GM12878 (cell line): ENCODE measurements around the gene BFSP2. TPM values are rescaled to one million over a fixed set of nuclear protein-coding genes. Genes with fewer than 3 reads are reported as not detected.
A peak's percentile ranks its signal among the peaks of the same experiment; 100 is the strongest.

ENCODE experiments used
- BCL11A ChIP-seq: IDR thresholded peaks from 2 replicates; pipeline ENCODE4 v1.6.1; 2011; ENCODE audit warnings: low read depth, low read length
- BHLHE40 ChIP-seq, 2 experiments: fragments of 450-650 bp in 1 of 2; IDR thresholded peaks; 2 replicates each; pipeline ENCODE4 v1.6.1; 2011 to 2017; ENCODE audit warnings: low read depth in 2 of 2, borderline replicate concordance in 1 of 2, improper control_type of control experiment in 1 of 2, low read length in 1 of 2, mild to moderate bottlenecking in 1 of 2
- RFX5 ChIP-seq: IDR thresholded peaks from 2 replicates; pipeline ENCODE4 v1.6.1; 2011; ENCODE audit warnings: low read depth, low read length, improper control_type of control experiment
- SMARCA5 ChIP-seq: fragments of 450-650 bp; IDR thresholded peaks from 2 replicates; pipeline ENCODE4 v1.6.1; 2017; ENCODE audit warnings: mild to moderate bottlenecking
- SUPT20H ChIP-seq: IDR thresholded peaks from 2 replicates; pipeline ENCODE4 v1.6.1; 2011; ENCODE audit warnings: low read depth, mild to moderate bottlenecking, low read length, moderate library complexity, borderline replicate concordance; ENCODE audit not compliant: control insufficient read depth
- TAF1 ChIP-seq: IDR thresholded peaks from 2 replicates; pipeline ENCODE4 v1.6.1; 2011; ENCODE audit warnings: mild to moderate bottlenecking, low read depth, low read length, borderline replicate concordance
- ZZZ3 ChIP-seq: IDR thresholded peaks from 2 replicates; pipeline ENCODE4 v1.6.1; 2011; ENCODE audit warnings: low read depth; ENCODE audit not compliant: control insufficient read depth, insufficient read length
- polyA plus RNA-seq, 11 experiments: library from polyadenylated mRNA; depleted of rRNA in 4 of 11; unstranded in 6 of 11; stranded (reverse) in 5 of 11; fragments of >200 nt; fragmentation: Nextera tagmentation in 4 of 11; fragmentation: Illumina TruSeq in 1 of 11; extraction: Ambion mirVana in 4 of 11; extraction: Trizol in 1 of 11; gene quantifications; 1 replicate in 1 of 11; 2 replicates in 10 of 11; pipeline versions ENCODE4 v1.2.1 to v1.2.3, GENCODE V29; 2011 to 2016; ENCODE audit warnings: inconsistent platforms in 2 of 11, missing spikeins in 2 of 11, low read depth in 1 of 11
- total RNA-seq, 4 experiments: library from RNA; depleted of rRNA in 3 of 4; stranded (reverse); fragments of >200 nt in 3 of 4; fragmentation: Illumina TruSeq in 1 of 4; extraction: Trizol in 1 of 4; gene quantifications; 2 replicates each; pipeline versions ENCODE4 v1.2.1 to v1.2.3, GENCODE V29; 2013 to 2021
- TF ChIP-seq, protein P1 (sequence below): IDR thresholded peaks from 2 replicates; pipeline ENCODE4 v1.6.1; 2011; ENCODE audit warnings: borderline replicate concordance, low read depth, mild to moderate bottlenecking, moderate library complexity, low read length; ENCODE audit not compliant: insufficient read depth, poor library complexity, severe bottlenecking
- TF ChIP-seq, protein P2 (sequence below): IDR thresholded peaks from 2 replicates; pipeline ENCODE4 v1.6.1; 2012; ENCODE audit warnings: low read length, inconsistent platforms
- TF ChIP-seq, protein P3 (sequence below): fragments of 450-650 bp; IDR thresholded peaks from 2 replicates; pipeline ENCODE4 v1.6.1; 2017; ENCODE audit warnings: low read depth, mild to moderate bottlenecking, moderate library complexity

The BFSP2 gene
- total and polyA plus RNA-seq, 10 of the 15 experiments (the other 5 are each of a cell fraction or from before 2014, with no cell fraction given), result 1.5 to 20.4 (median 7.3) TPM

DNA sequence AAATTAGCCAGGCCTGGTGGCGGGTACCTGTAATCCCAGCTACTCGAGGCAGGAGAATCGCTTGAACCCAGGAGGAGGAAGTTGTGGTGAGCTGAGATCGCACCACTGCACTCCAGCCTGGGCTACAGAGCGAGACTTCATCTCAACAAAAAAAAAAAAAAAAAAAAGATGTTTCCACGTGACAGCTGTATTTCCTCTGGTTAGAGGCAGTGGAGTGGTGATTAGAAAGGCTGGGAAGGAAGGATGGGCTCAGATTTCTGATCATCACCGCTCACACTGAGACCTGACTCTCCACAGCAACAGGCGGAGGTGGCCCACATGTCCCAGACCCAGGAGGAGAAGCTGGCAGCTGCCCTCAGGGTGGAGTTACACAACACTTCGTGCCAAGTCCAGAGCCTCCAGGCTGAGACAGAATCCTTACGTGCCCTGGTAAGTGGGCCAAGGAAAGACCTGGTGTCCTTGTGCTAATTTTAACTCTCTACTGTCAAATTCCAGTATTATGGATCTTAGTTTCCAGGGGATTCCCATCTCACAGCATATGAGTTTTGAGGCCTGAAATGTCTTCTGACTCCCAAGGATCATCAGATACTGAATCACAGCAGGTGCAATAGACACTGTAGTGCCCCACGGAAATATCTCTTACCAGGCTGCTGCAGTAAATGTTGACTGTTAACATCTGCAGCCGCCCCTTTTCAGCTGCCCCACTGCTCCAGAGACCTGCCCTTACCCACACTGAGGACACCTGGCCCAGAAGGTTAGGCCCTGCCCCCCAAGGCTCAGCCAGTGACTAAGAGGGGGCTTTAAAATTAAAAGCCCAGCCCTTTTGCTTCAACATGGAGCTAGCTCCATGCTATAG, 66.9 kb downstream of the BFSP2 start (continued):
- TF ChIP-seq ZZZ3 (no peak), TAF1 (no peak), SMARCA5 (no peak), BCL11A (no peak), BHLHE40 (IDR thresholded peaks at IDR 0.05; ENCODE audit: borderline replicate concordance in 1 of 2, low read depth in 2 of 2, low read length in 1 of 2) (peak in 1 of 2 experiments; percentile 12; a peak in 1 of 4 replicates), RFX5 (no peak), SUPT20H (no peak)
- TF ChIP-seq, protein P1, sequence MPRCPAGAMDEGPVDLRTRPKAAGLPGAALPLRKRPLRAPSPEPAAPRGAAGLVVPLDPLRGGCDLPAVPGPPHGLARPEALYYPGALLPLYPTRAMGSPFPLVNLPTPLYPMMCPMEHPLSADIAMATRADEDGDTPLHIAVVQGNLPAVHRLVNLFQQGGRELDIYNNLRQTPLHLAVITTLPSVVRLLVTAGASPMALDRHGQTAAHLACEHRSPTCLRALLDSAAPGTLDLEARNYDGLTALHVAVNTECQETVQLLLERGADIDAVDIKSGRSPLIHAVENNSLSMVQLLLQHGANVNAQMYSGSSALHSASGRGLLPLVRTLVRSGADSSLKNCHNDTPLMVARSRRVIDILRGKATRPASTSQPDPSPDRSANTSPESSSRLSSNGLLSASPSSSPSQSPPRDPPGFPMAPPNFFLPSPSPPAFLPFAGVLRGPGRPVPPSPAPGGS, result no peak
- TF ChIP-seq, protein P2, sequence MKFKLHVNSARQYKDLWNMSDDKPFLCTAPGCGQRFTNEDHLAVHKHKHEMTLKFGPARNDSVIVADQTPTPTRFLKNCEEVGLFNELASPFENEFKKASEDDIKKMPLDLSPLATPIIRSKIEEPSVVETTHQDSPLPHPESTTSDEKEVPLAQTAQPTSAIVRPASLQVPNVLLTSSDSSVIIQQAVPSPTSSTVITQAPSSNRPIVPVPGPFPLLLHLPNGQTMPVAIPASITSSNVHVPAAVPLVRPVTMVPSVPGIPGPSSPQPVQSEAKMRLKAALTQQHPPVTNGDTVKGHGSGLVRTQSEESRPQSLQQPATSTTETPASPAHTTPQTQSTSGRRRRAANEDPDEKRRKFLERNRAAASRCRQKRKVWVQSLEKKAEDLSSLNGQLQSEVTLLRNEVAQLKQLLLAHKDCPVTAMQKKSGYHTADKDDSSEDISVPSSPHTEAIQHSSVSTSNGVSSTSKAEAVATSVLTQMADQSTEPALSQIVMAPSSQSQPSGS, result no peak
- TF ChIP-seq, protein P3, sequence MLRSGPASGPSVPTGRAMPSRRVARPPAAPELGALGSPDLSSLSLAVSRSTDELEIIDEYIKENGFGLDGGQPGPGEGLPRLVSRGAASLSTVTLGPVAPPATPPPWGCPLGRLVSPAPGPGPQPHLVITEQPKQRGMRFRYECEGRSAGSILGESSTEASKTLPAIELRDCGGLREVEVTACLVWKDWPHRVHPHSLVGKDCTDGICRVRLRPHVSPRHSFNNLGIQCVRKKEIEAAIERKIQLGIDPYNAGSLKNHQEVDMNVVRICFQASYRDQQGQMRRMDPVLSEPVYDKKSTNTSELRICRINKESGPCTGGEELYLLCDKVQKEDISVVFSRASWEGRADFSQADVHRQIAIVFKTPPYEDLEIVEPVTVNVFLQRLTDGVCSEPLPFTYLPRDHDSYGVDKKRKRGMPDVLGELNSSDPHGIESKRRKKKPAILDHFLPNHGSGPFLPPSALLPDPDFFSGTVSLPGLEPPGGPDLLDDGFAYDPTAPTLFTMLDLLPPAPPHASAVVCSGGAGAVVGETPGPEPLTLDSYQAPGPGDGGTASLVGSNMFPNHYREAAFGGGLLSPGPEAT, result no peak
- TF ChIP-seq, all 136 proteins: peak for 12
